ENCODE data around the gene DHRS2. TPM values are rescaled to one million over a fixed set of nuclear protein-coding genes. Genes with fewer than 3 reads are reported as not detected.

Gene DHRS2
- total RNA-seq, 4 donors from 2014 or later: 0.12 TPM; not detected in 3

GRCh38 chr14:23650506-23650905 lies 14.3 kb downstream of the DHRS2 start:
- Histone ChIP-seq H3K9me3 (no peaks in the 10 kb centered on the region), H3K4me1 (no peaks in the 10 kb centered on the region), H3K36me3 (no peaks in the 10 kb centered on the region), H3K27me3 (no peaks in the 10 kb centered on the region), H3K27ac (no peak overlapping the region), H3K4me3 (no peak overlapping the region)
- WGBS, 2 donors (ENCODE audit: low coverage in 1 of 2): 79 to 83% methylated on average over 3 of the region's 3 CpGs
- no peak for ATAC-seq
- TF ChIP-seq POLR2AphosphoS5 (IDR thresholded peaks at IDR 0.05) (no peak), CTCF (IDR thresholded peaks at IDR 0.05) (no peak), EP300 (IDR thresholded peaks at IDR 0.05) (no peak), POLR2A (IDR thresholded peaks at IDR 0.05) (no peak)

- no peaks in the 10 kb centered on the region for H3K36me3 ChIP-seq
- no peak overlapping the region for H3K4me3 ChIP-seq
- no peak for ATAC-seq
- H3K4me1 ChIP-seq: no peaks in the 10 kb centered on the region
- WGBS, 2 donors (ENCODE audit: low coverage in 1 of 2): 33 to 54% methylated on average over 1 of the region's 1 CpG
- H3K27me3 ChIP-seq: peaks cover under 1% of the 10 kb centered on the region
- TF ChIP-seq CTCF (IDR thresholded peaks at IDR 0.05): no peak
- no peak for TF ChIP-seq EP300 (IDR thresholded peaks at IDR 0.05)
- no peak for TF ChIP-seq POLR2AphosphoS5 (IDR thresholded peaks at IDR 0.05)
- TF ChIP-seq POLR2A (IDR thresholded peaks at IDR 0.05): no peak
- no peaks in the 10 kb centered on the region for H3K9me3 ChIP-seq
- no peak overlapping the region for H3K27ac ChIP-seq
Measured at GRCh38 chr14:23653051-23653450, 16.9 kb downstream of the DHRS2 start.

- WGBS, 2 donors (ENCODE audit: low coverage in 1 of 2): 75% methylated on average over 4 of the region's 6 CpGs; no CpG with 5 or more reads in 1 of the 2 donors
- Histone ChIP-seq H3K36me3 (no peaks in the 10 kb centered on the region), H3K27me3 (peaks cover 5% of the 10 kb centered on the region), H3K4me1 (no peaks in the 10 kb centered on the region), H3K4me3 (no peak overlapping the region), H3K27ac (no peak overlapping the region), H3K9me3 (no peaks in the 10 kb centered on the region)
- TF ChIP-seq POLR2AphosphoS5 (IDR thresholded peaks at IDR 0.05): no peak
- TF ChIP-seq EP300 (IDR thresholded peaks at IDR 0.05): no peak
- no peak for TF ChIP-seq POLR2A (IDR thresholded peaks at IDR 0.05)
- TF ChIP-seq CTCF (IDR thresholded peaks at IDR 0.05): no peak
- no peak for ATAC-seq
Measured at GRCh38 chr14:23654231-23654630, 18.1 kb downstream of the DHRS2 start.

GRCh38 chr14:23657959-23658470 lies 21.9 kb downstream of the DHRS2 start:
- Histone ChIP-seq H3K4me1 (no peaks in the 10 kb centered on the region), H3K36me3 (no peaks in the 10 kb centered on the region), H3K4me3 (no peak overlapping the region), H3K27ac (no peak overlapping the region), H3K27me3 (peaks cover 5% of the 10 kb centered on the region), H3K9me3 (no peaks in the 10 kb centered on the region)
- no peak for ATAC-seq
- no peak for TF ChIP-seq EP300 (IDR thresholded peaks at IDR 0.05)
- TF ChIP-seq POLR2AphosphoS5 (IDR thresholded peaks at IDR 0.05): no peak
- no peak for TF ChIP-seq POLR2A (IDR thresholded peaks at IDR 0.05)
- TF ChIP-seq CTCF (IDR thresholded peaks at IDR 0.05): no peak
- WGBS, 2 donors (ENCODE audit: low coverage in 1 of 2): 73 to 80% methylated on average over 3 to 4 of the region's 10 CpGs
